GM21447 (cell line): ENCODE measurements around the gene PAX4.

Experiments
- ATAC-seq: cut with Tn5 transposase; IDR thresholded peaks from one replicate; pipeline ENCODE4 v1.9.1; 2021; ENCODE audit not compliant: unreplicated experiment

The PAX4 gene, protein sequence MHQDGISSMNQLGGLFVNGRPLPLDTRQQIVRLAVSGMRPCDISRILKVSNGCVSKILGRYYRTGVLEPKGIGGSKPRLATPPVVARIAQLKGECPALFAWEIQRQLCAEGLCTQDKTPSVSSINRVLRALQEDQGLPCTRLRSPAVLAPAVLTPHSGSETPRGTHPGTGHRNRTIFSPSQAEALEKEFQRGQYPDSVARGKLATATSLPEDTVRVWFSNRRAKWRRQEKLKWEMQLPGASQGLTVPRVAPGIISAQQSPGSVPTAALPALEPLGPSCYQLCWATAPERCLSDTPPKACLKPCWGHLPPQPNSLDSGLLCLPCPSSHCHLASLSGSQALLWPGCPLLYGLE

DNA sequence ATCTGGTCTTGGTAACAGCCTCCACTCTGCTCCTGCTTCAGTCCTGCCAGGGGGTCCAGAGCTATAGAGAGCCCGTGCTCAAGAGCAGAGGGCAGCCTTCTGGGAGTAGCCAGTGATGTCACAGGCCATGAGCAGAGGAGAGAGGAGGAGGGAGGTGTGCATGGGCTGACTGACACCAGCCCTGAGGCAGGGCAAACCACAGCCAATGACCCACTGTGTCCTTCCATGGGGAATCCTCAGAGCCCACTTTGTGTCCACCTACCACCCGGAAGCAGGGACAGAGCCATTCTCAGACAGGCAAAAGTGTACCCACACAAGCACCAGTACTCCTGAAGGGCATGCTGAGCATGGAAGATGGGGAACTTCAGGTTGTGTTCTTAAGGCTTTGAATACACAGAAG, at the start of gene PAX4:
Gene PAX4, minus strand, starts transcription at position 101 of the 400 bp plus-strand sequence. CDS start 2,214 bp downstream, outside the sequence.
- ATAC-seq = no peak

DNA sequence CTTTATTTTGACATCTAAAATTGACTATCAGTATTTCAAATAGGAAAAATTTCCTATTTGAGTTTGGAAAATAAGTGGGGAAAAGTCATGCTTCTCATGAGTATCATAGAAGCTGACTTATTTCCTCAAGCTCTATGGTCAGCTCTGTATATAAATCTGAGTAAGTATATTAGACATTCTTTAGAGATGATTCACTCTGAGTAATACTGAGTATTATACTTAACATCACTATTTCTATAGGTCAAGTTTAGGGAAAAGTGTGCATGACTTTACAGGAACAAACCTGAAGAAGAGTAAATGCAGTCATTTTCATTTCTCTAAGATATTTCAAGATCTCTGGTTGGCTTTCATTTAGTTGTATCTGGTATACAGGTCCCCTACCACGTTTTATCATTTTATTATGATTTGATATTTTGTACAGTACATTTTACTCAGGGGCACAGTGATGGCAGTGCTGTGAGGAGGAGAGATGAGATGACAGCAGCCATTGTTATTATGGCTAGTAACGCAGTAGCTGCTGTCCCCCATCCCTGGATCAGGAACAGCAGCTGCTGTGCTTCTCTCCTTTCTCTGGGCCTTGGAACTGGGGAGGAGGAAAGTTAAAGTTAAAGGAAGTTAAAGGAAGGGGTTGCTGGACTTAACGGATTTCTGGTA, 49.2 kb upstream of the PAX4 start:
- no peak for ATAC-seq

DNA sequence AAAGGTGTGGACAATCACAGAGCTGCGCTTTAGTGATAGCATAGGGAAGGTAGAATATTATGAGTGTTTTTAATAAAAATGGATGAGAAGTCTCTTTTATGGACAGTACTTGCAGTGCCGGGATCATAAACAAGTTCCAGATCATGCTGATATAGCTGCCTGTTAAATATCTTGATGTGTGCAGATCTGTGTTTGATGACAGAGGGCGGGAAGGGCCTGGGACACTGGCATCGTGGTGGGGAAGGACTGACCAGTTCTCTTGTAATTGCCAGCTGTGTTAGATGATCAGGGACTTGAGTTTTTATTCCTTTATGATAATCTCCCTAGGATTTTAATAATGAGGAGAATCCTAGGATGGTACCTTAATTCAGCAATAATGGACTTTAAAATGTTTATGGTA, 48.7 kb upstream of the PAX4 start:
- ATAC-seq = no peak

DNA sequence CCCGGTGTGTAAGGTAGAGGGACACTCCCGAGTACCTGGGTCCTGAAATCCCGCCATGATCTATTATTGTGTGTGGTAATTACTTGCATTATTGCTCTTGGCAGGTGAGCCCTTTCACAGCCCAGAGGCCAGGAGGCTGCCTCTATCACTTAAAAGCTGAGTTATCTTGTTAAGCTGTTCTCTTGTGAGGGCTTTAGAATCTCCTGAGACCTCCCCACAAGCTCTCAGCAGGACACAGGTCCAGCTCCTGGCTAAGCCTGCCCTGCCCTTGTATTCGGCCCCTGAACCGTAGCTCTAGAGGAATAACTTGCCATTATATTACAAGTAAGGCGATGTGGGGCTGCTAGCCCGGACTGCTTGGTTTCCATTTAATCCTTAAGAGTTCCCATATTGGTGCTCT, 48.0 kb upstream of the PAX4 start:
- ATAC-seq = no peak

DNA sequence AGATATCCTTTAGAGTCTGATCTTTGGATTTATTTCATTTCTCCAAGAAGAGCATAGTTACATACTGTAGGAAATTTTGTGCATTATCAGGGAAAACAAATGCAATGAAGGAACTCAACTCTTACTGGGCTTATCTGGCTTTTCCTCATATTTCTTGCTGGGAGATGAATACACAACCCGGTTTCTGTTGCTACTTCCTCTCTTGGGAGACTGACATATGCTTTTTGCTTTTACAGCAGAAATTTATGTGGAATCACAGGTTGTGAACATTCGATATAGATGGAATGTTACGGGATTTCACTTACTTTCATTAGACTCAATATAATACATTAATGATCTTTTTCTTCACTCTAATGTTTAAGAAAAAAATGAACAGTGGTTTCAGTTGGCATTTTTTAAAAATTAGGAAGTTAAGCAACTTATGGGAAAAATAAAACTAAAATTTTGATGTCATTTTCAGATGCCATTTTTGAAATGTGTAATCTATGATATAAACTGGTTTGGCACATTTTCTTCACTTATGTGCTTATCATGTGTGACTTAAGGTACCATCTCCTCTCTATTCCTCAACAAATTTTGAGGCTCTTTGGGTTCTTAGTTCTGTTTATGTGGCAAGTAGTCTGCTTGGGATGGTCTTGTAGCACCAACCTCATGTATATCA, 41.2 kb upstream of the PAX4 start:
- no peak for ATAC-seq

DNA sequence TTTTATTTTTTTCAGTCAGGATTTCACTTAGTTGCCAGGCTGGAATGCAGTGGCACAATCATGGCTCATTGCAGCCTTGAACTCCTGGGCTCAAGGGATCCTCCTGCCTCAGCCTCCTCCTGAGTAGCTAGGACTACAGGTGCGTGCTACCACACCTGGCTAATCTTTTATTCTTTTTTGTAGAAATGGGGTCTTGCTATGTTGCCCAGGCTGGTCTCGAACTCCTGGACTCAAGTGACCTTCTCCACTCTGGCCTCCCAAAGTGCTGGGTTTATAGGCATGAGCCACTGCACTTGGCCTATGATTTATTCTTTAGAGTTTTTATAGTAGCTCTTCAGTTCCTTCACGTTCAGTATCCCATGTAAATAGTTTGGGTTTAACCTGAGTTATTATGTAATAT, 39.6 kb upstream of the PAX4 start:
- ATAC-seq = no peak

DNA sequence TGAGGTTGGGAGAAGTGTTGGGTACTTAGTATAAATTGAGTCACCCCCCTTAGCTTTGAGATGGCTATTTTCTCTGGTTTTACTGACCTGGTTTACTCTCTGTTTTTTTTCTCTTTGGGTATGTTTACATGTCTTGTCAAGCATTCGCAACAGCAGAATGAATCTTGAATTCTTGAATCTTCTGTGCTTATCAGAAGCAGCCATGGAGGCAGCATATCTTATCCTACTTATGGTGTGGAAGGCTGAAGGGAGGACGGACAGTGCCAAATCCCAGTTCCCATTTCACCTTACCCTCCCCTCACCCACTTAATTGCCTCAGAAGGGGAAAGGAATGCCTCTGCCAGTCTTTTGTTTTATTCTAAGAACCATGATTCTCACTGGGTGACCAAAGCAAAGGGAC, 37.8 kb upstream of the PAX4 start:
- no peak for ATAC-seq

DNA sequence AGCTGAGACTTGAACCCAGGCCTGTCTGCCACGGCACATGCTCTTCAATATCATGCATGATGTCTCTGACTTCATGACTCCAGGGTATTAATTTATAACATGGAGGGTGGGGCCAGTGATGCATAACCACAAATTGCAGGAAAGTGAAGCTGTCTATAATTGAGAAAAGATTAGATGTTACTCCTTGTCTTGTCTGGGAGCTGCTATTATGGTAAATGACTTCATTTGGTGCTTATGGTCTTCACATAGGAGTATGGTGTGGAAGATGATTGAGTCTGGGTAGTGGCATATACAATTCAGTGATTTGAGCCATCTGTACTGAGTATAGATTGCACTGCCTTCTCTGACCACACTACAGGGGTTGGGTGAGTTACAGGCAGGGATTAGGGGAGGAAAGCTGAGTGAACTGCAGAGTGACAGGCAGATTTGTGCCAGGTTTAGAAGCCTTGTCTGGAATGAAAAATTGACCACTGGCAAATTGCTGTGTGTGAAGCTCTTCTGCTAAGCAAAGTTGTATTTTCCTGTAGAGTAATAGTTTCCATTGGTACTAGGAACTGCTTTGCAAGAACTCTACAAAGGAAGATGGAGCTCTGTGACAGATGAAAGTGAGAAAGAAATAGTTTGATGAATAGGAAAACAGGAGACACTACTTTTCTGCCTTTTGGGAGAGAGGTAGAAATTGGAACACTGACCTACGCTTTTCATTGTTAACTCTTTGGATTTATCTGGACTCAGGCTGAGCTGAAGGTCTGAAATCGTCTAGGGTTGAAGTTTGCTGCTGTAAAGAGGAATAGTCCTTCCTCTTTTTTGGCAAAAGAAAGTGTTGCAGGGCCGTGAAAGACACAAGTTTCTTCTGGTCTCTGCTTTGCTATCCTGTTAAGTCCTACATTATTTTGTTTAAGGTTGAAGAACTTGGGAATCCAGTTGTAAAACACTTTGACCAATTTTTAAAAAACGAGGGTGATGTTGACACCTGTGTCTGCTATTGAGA, 36.8 kb upstream of the PAX4 start:
- no peak for ATAC-seq

DNA sequence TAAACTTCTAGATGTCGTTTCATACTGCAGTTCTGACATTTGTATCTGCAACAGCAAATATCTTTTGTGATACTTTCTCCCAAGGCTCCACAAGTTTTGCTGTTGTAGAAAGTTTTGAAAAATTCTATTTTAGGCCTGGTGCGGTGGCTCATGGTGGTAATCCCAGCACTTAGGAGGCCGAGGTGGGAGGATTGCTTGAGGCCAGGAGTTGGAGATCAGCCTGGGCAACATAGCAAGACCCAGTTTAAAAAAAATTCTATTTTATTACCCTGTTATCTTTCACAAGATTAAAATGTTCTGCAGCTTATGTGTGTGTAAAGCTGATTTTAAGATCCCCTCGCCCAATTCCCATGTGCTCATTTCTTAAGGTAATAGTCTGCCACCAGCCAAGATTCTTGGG, 35.5 kb upstream of the PAX4 start:
- ATAC-seq = no peak

DNA sequence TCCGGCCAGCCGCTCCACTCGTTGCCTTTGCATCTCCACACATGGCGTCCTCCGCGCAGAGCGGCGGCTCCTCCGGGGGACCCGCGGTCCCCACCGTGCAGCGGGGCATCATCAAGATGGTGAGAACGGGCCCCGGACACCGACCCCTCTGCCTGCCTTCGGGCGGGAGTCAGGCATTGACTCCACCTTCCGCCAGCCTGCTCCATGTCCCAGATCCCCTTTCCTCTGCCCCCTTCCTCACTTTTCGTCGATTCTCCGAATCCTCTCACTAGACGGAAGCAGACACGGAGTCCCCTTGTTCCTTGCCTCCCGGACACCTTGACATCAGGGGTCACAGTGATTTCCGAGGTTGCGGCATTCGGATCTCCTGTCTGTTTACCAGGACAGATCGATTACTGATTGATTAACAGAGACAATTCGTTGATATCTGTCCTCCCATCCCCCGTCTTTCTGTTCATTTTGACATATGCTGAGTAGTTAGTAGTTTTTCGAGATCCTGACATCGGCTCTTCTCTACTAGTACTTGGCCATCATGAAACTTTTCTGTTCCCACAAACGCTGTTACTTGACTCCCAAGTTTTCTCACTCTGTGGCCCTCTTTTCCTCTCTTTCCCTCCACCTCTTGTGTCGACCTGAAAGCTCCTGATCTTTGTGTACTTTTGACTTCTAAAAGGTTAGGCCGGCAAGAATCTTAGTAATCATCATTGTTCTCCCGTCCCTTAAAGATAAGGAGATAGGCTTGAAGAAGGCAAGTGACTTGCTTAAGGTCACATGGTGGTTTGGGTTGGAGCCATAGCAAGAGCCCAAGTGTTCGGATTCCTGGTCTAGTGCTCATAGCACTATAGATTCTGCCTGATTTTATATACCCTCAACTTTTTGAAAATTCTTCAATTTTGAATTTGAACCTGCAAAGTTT, 34.6 kb upstream of the PAX4 start:
- ATAC-seq = peak; percentile 8

DNA sequence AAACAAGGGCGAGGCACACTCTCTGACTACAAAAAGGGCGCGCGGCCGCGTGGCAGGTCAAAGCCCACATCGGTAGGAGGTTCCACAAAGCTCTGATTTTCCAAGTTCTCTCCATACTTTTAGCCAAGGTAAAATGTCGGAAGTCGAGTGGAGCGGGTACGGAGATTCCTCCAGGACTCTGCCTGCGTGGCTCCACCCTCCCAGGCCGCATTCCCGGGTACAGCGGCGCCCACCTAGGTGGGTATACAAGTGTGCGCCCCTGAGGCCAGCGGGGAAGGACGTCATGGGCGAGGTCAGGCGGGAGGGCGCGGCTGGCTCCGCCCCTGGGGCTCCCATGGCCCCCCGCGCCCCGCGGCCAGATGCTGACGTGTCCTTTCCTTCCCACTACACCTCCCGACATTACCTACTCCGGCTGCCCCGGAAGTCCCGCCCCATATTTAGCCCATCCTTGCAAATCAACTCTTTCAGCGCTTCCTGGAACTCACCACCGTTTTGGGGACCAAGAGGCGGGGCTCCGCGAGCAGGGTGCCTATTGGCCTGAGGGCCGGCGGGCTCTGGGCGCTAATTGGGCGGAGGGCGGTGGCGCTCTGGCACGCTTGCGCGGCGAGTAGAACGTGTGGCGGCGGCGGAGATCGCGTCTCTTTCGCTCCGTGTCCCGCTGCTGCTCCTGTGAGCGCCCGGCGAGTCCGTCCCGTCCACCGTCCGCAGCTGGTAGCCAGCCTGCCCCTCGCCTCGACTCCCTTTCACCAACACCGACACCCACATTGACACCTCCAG, 33.8 kb upstream of the PAX4 start, which contains the start of gene SND1:
Gene SND1, plus strand, starts transcription at position 639 of the 777 bp plus-strand sequence. CDS start 180 bp downstream, outside the sequence.
- peak; percentile 96 for ATAC-seq

DNA sequence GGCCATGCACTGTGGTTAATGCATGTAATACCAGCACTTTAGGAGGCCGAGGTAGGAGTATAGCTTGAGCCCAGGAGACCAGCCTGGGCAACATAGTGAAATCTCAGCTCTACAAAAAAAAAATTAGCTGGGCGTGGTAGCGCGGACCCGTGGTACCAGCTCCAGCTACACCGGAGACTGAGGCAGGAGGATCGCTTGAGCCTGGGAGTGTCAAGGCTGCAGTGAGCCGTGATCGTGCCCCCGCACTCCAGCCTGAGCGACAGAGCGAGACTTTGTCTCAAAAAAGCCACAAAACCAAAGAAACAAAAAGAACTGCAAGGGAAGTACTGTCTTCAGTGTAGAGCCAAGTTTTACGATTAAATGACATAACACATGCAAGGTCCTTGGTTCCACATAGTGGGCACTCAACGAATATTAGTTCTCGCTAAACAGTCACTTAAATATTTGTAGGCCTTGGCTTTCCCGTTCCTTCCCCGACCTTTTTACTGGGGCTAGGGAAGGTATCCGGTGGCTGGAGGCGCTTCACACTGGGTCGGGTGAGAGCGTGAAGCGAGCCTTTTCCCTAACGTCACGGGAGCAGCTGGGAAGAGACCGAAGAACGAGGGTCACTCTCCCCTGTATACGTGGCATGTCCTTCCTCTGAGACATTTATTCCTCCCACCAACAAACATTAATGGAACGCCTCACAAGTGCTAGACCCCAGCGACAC, 33.1 kb upstream of the PAX4 start:
- ATAC-seq = peak; percentile 0

DNA sequence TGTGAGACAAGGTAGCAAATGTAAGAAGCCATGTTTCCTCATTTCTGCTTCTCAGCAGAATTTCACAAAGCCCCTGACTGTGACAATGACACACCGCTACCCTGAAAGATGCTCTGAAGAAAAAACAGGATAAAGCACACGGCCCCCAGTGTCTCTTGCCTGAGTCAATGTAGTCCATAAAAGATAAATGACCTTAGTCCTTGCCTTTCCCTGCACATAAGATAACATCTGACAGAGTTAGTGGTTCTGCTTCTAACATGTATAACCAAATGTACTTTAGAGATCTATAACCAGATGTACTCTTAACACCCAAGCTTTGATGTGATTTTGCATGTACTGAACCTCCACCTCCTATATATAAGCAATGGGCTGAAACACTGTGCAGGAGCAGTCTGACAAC, 31.0 kb upstream of the PAX4 start:
- ATAC-seq = no peak

DNA sequence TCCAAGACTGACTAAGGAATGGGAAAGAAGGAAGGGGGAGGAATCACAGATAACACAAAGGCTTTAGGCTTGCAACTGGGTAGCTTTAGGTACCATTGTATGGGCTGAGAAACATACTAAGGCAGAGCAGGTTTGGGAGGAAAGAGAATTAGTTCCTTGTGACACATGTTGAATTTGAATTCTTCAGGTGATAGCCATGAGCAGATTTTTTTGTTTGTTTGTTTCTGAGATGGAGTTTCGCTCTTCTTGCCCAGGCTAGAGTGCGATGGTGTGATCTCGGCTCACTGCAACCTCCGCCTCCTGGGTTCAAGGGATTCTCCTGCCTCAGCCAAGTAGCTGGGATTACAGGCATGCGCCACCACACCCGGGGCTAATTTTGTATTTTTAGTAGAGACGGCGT, 29.7 kb upstream of the PAX4 start:
- ATAC-seq = no peak

DNA sequence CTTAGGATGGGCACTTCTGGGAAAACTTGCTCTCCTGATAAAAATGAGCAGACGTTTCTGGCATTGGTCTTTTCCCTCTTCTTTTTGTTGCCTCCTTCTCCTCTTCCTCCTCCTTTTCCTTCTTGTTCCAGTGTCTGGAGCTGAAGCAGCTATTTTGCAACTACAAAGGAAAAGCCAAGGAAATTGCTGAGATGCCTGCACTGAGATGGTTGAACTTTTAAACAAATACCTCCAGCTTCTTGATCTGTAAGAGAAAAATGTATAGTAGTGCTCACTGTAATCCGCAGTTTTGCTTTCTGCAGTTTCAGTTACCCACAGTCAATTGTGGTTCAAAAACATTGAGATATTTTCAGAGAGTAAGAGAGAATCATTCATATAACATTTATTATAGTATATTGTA, 26.5 kb upstream of the PAX4 start:
- ATAC-seq = no peak

DNA sequence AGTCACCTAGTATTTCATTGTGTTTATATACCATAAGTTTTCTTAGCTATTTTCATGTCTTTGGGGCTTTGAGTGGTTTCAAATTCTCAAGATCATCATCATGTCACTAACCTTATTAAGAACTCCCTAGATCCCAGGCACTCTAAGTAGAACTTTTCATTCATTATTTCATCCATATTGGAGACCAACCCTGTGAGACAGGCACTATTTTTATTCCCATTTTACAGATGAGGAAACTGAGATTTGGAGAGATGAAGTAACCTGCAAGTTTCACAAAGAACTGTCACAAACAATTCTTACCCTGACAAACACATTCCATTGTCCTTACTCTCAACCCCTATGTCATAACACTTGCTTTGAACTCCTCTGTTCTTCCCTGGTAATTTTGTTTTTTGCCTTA, 20.3 kb upstream of the PAX4 start:
- no peak for ATAC-seq

DNA sequence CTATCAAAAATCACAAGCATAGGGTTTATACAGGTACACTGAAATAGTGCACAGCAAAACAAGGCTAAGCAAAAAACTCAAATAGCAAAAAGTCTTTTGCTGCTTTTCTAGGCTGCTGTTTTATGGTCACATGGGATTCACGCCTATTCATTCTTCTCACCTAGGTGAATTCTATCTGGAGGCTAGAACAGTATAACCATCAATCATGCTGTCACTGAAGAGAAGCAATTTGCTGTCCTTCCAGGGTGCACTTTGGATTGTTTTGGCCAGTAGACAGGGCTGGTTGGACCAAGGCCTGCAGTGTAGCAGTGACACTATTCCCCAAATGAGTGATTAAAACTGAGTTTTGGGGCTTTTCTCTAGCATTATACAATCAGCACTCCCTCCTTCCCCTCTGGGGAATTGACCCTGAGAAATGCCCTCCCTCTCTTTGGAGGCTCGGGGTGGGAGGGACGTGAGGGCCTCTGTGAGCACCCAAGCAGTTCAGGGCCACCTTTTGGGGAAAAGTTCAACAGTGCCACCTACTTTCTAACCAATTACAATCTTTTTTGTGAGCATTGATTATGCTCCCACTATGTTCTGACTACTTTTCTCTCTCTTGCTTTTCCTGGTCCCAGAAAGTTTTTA, 17.8 kb upstream of the PAX4 start:
- ATAC-seq = peak; percentile 57
